Psoas muscle (tissue), 8 donors: Measurements from ENCODE around the gene CCDC148. TPM values are rescaled to one million over a fixed set of nuclear protein-coding genes. Genes with fewer than 3 reads are reported as not detected.

Experiments used
- ATAC-seq, 4 donors: fragments of 200-7000 bp; cut with Tn5 transposase; one replicate each; pipeline ENCODE4 v1.9.1; 2020; ENCODE audit warnings: moderate library complexity in 3 of 4, mild to moderate bottlenecking in 2 of 4
- DNase-seq, 2 donors: peaks; one replicate each; pipeline ENCODE4 v3.0.0-alpha.2; 2020
- H3K27ac ChIP-seq: fragments of 200-600 bp; one replicate; pipeline ENCODE4 v1.8.0; 2022
- H3K27me3 ChIP-seq, 3 donors: fragments of 200-600 bp in 1 of 3; one replicate each; pipeline versions ENCODE4 v1.6.1 to v1.8.0; 2013 to 2022; ENCODE audit warnings: low read length in 2 of 3, mild to moderate bottlenecking in 2 of 3, moderate library complexity in 1 of 3; ENCODE audit not compliant: insufficient read depth in 3 of 3
- H3K36me3 ChIP-seq, 2 donors: fragments of 200-600 bp in 1 of 2; one replicate each; pipeline versions ENCODE4 v1.6.1 to v1.8.0; 2013 to 2022; ENCODE audit warnings: low read depth in 1 of 2, mild to moderate bottlenecking in 1 of 2, moderate library complexity in 1 of 2; ENCODE audit not compliant: insufficient read depth in 1 of 2
- H3K4me1 ChIP-seq: fragments of 200-600 bp; one replicate; pipeline ENCODE4 v1.8.0; 2022
- H3K4me3 ChIP-seq: fragments of 200-600 bp; one replicate; pipeline ENCODE4 v1.8.0; 2022; ENCODE audit warnings: mild to moderate bottlenecking
- H3K9me3 ChIP-seq: fragments of 200-600 bp; one replicate; pipeline ENCODE4 v1.8.0; 2022
- whole genome bisulfite sequencing, 3 donors: extraction: QIAGEN DNeasy Blood & Tissue Kit; methylation state at CpG; one replicate each; pipeline versions ENCODE4 v1.1.6 to v1.1.7; 2013; 5-methylcytosine and 5-hydroxymethylcytosine counted together
- intact Hi-C, 2 donors: fragments of 100-400 bp; cut with DNase I; formaldehyde crosslinking; loops; one replicate each; pipeline versions ENCODE4 v1.11.0 to v1.14.2; 2022
- polyA plus RNA-seq, 3 donors: library from polyadenylated mRNA; stranded (reverse); fragments of 200-250 nt; gene quantifications; one replicate each; pipeline ENCODE4 v1.2.3, GENCODE V29; 2013
- total RNA-seq, 4 donors: library from RNA; stranded (reverse); fragmentation: NEBNext Ultra II Directional in 2 of 4; extraction: Animal tissue kit (Norgen Biotek cat#: 25700) in 2 of 4; gene quantifications; one replicate each; pipeline versions ENCODE4 v1.2.1 to v1.2.4, GENCODE V29; 2021 to 2023
- TF ChIP-seq, protein P1 (sequence below): fragments of 200-600 bp; IDR thresholded peaks from one replicate; pipeline ENCODE4 v1.8.0; 2022; ENCODE audit warnings: antibody characterized with exemption
- donor health status: healthy with polysubstance abuse.
- donor health status: DM: no; HTN: no; CAD: no; lungs with moderate emphysema.
- donor health status: Bipolar disorder and iron deficiency.
- donor health status: healthy.
- donor health status: DM: yes; HTN: yes; CAD: no.
- donor health status: DM: no; HTN: no; CAD: no.
- donor health status: DM: no; HTN: no; CAD: no.
- donor health status: DM: yes; HTN: yes; CAD: no.

Gene CCDC148
- total and polyA plus RNA-seq, 7 donors: 0.10 TPM; not detected in 6

DNA sequence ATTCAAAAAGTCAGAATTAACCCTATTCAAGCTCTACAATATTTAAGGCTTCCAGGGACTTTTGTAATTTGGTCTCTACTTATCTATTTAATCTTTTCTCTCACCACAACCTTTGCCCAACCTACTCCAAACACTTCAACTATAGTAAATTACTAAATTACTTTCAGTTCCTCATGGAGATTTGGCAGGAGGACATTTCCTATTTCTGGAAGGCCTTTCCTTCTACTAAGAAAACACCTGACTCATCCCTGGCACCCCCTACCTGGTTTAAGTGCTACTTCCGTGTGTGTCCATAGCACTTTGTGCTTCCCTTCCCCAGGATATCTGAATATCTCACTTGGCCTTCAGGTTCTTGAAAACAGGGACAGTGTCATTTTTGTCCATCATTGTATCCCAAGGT lies 258.6 kb downstream of the CCDC148 start:
- Histone ChIP-seq H3K27me3 (no peaks in the 10 kb centered on the region), H3K27ac (no peak overlapping the region), H3K4me3 (no peak overlapping the region), H3K9me3 (no peaks in the 10 kb centered on the region), H3K36me3 (no peaks in the 10 kb centered on the region), H3K4me1 (no peaks in the 10 kb centered on the region)
- intact Hi-C loops: no loop called here
- 56 to 60% (median 59%) methylated on average over 1 of the region's 1 CpG for WGBS, 3 donors
- no peak for DNase-seq
- TF ChIP-seq, protein P1, sequence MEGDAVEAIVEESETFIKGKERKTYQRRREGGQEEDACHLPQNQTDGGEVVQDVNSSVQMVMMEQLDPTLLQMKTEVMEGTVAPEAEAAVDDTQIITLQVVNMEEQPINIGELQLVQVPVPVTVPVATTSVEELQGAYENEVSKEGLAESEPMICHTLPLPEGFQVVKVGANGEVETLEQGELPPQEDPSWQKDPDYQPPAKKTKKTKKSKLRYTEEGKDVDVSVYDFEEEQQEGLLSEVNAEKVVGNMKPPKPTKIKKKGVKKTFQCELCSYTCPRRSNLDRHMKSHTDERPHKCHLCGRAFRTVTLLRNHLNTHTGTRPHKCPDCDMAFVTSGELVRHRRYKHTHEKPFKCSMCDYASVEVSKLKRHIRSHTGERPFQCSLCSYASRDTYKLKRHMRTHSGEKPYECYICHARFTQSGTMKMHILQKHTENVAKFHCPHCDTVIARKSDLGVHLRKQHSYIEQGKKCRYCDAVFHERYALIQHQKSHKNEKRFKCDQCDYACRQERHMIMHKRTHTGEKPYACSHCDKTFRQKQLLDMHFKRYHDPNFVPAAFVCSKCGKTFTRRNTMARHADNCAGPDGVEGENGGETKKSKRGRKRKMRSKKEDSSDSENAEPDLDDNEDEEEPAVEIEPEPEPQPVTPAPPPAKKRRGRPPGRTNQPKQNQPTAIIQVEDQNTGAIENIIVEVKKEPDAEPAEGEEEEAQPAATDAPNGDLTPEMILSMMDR: no peak
- no peak for ATAC-seq

DNA sequence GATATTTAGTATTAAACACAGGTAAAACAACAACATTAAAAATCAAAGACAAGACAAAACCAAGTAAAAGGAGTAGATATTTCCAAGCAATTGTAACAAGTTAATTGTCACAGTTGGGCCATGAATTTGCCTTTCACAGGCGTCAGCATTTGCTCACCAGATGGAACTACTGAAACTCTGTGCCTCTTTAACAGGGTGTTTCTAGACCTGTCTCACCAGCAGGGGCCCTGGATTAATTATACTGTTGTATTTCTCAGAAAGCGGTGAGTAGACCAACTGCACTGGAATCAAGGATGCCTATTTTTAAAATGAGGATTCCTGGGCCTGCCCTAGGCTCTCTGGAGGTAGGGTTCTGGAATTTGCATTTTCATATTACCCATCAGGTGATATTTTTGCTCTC lies 262.3 kb downstream of the CCDC148 start:
- intact Hi-C loops: no loop called here
- Histone ChIP-seq H3K4me3 (no peak overlapping the region), H3K27me3 (no peaks in the 10 kb centered on the region), H3K4me1 (no peaks in the 10 kb centered on the region), H3K27ac (no peak overlapping the region), H3K36me3 (no peaks in the 10 kb centered on the region), H3K9me3 (no peaks in the 10 kb centered on the region)
- TF ChIP-seq, protein P1: no peak
- DNase-seq: no peak
- ATAC-seq: no peak
- WGBS, 3 donors: 85 to 90% (median 86%) methylated on average over 2 of the region's 2 CpGs

GRCh38 chr2:158192515-158193443 lies 263.8 kb downstream of the CCDC148 start:
- Histone ChIP-seq H3K4me1 (no peaks in the 10 kb centered on the region), H3K4me3 (no peak overlapping the region), H3K9me3 (no peaks in the 10 kb centered on the region), H3K27ac (no peak overlapping the region), H3K27me3 (no peaks in the 10 kb centered on the region), H3K36me3 (no peaks in the 10 kb centered on the region)
- DNase-seq: no peak
- intact Hi-C loops: no loop called here
- TF ChIP-seq, protein P1: no peak
- WGBS, 3 donors: 91 to 92% (median 91%) methylated on average over 2 of the region's 2 CpGs
- ATAC-seq: no peak

DNA sequence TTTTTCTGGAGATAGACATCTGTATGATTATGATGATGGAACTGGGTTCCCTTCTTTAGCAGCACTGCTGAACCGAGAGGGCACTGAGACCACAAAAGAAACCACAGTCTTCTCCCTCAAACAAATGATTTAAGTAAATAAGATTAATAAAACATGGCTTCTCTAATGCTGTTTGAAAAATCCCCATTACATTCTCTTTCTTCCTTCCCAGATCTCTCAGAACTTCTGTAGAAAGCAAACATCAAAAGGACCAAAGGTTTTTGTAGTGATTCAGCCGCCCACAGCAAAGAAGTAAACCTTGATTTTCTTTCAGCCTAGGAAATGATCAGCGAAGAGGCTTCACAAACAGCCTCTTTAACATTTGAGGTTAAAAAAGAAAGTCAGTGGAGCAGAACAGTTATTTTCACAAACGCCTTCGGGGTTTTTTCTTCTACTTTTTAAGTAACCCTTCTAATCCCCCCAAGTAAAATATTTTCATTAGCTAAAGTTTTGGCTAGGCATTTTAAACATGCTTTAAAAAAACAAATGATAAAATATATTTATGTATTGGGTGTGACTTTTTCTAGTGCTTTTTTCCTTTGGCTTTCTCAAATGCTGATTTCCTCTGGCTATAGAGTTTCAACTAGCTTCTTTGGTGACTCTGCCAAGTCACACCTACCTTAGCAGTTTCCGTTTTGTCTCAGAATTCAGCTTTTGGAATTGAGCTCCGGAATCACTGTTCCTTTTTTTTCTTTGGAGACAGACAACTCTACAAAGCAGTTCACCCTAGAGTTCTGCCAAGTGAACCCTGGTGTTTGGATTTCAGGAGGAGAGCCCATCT lies 265.3 kb downstream of the CCDC148 start:
- intact Hi-C loops: no loop called here
- 9 to 15% (median 10%) methylated on average over 7 of the region's 7 CpGs for WGBS, 3 donors
- H3K4me3 ChIP-seq: no peak overlapping the region
- H3K27me3 ChIP-seq: no peaks in the 10 kb centered on the region
- DNase-seq (no peak), ATAC-seq (no peak)
- H3K27ac ChIP-seq: no peak overlapping the region
- TF ChIP-seq, protein P1: no peak
- no peaks in the 10 kb centered on the region for H3K36me3 ChIP-seq
- no peaks in the 10 kb centered on the region for H3K9me3 ChIP-seq
- no peaks in the 10 kb centered on the region for H3K4me1 ChIP-seq
